Bronchial epithelial cell (primary cell): ENCODE measurements around the gene FGGY. TPM values are rescaled to one million over a fixed set of nuclear protein-coding genes. Genes with fewer than 3 reads are reported as not detected.

Experiments
- DNase-seq: peaks from one replicate; pipeline ENCODE4 v3.0.0-alpha.2; 2010; ENCODE audit warnings: low read depth
- FAIRE-seq: peaks from 2 replicates; lab custom pipeline; 2011; peaks lifted over from hg19 to GRCh38; lab: Jason Lieb, UNC
- H3K27me3 ChIP-seq: 2 replicates; pipeline ENCODE4 v1.5.1; 2011; ENCODE audit warnings: low read length; ENCODE audit not compliant: control insufficient read depth, insufficient read depth
- H3K36me3 ChIP-seq: 2 replicates; pipeline ENCODE4 v1.5.1; 2011; ENCODE audit warnings: low read length; ENCODE audit not compliant: control insufficient read depth, insufficient read depth
- H3K4me3 ChIP-seq: 2 replicates; pipeline ENCODE4 v1.5.1; 2011; ENCODE audit warnings: mild to moderate bottlenecking, low read depth, low read length, control low read depth
- total RNA-seq: library from RNA; depleted of rRNA; stranded (reverse); fragments of >200 nt; gene quantifications from 2 replicates; pipeline ENCODE4 v1.2.1, GENCODE V29; 2014
- TF ChIP-seq, protein P1 (sequence below): IDR thresholded peaks from 2 replicates; pipeline ENCODE4 v1.5.1; 2011; ENCODE audit warnings: mild to moderate bottlenecking, moderate library complexity, low read length, control low read depth, inconsistent platforms; ENCODE audit not compliant: insufficient read depth, severe bottlenecking

The FGGY gene
- total RNA-seq, 1 donor from 2014 or later = 20.0 TPM

GRCh38 chr1:59516881-59517280 lies 220.0 kb downstream of the FGGY start:
- DNase-seq = no peak
- TF ChIP-seq, protein P1, sequence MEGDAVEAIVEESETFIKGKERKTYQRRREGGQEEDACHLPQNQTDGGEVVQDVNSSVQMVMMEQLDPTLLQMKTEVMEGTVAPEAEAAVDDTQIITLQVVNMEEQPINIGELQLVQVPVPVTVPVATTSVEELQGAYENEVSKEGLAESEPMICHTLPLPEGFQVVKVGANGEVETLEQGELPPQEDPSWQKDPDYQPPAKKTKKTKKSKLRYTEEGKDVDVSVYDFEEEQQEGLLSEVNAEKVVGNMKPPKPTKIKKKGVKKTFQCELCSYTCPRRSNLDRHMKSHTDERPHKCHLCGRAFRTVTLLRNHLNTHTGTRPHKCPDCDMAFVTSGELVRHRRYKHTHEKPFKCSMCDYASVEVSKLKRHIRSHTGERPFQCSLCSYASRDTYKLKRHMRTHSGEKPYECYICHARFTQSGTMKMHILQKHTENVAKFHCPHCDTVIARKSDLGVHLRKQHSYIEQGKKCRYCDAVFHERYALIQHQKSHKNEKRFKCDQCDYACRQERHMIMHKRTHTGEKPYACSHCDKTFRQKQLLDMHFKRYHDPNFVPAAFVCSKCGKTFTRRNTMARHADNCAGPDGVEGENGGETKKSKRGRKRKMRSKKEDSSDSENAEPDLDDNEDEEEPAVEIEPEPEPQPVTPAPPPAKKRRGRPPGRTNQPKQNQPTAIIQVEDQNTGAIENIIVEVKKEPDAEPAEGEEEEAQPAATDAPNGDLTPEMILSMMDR = no peak
- no peak for FAIRE-seq
- Histone ChIP-seq H3K36me3 (peaks cover 1% of the 10 kb centered on the region), H3K27me3 (no peaks in the 10 kb centered on the region), H3K4me3 (no peak overlapping the region)

DNA sequence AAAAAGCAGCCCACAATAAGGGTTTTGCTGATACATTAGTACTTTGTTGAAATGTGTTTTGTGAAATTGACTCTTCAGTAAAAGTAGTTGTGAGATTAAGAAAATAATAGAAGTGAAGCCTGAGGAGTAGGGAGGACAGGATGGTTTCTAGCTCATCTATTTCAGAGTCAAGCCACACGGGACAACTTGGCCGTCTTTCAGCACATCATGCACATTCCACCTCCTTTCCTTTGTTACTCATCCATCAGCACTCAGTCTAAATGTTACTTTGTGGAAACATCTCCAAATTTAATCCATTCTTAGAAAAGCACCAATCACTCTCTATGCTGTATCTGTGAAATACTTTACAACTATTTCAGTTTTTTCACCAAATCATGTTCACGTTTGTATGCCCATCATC lies 223.3 kb downstream of the FGGY start:
- DNase-seq (no peak), FAIRE-seq (no peak)
- Histone ChIP-seq H3K4me3 (no peak overlapping the region), H3K36me3 (no peaks in the 10 kb centered on the region), H3K27me3 (no peaks in the 10 kb centered on the region)
- TF ChIP-seq, protein P1 = no peak

DNA sequence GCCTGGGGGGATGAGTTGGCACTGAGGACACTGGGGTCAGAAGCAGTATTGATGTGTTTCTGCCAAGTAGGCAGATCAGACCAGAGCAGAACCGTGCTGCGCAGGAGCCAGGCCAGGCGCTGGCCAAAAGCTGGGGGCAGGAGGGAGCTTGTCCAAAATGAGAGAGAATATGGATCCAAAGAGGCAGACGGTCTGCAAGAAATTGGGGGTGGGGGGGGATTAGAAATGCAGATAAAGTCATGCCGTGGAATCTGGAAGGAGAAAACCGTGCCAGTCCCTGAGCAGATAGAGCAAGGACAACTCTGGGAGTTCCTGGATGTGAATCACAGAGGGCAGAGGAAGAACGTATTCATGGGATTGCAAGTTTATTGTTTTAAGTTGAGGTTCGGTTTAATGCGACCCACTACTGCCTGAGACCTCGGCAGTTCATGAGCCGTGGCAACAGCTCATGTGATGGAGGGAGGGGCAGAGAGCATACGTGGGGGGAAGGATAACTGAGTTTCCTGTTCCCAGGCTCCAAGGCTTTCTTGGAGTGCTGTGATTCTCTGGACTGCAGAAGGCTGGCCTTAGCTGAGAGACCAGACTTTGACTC lies 224.0 kb downstream of the FGGY start:
- no peak for DNase-seq
- H3K4me3 ChIP-seq = no peak overlapping the region

GRCh38 chr1:59521456-59521855 lies 224.6 kb downstream of the FGGY start:
- Histone ChIP-seq H3K27me3 (no peaks in the 10 kb centered on the region), H3K36me3 (no peaks in the 10 kb centered on the region), H3K4me3 (no peak overlapping the region)
- TF ChIP-seq, protein P1 = no peak
- FAIRE-seq (no peak), DNase-seq (no peak)

More for the DNA sequence above, 224.0 kb downstream of the FGGY start:
- Histone ChIP-seq H3K36me3 (no peaks in the 10 kb centered on the region), H3K27me3 (no peaks in the 10 kb centered on the region)
- TF ChIP-seq, protein P1 = no peak
- no peak for FAIRE-seq

DNA sequence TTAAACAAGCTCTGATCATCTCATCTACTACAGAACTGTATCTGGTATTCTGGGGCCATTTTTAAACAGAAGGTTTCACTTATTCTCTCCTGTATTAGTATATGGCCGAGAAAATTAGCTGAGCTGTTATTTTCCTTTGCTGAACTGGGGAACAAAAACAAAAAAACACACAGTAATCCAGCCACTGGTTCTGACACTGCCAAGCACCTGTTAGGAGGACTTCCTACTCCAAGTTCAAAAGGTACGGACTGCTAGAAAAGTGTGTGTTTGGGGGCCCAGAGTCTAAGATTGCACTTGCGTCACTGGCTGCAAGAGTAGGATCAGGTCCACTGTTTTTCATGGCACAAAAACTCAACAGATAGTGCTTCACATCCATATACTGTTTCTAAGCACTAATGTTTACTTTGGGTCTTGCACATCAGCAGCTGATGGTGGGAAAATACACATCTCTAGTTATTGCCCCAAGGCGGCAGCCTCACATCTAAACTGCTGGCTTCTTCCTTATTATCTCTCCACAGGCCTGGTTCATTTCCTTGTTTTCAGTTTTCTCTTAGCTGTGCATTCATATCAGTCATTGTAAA lies 226.1 kb downstream of the FGGY start:
- TF ChIP-seq, protein P1 = no peak
- Histone ChIP-seq H3K27me3 (no peaks in the 10 kb centered on the region), H3K36me3 (no peaks in the 10 kb centered on the region), H3K4me3 (no peak overlapping the region)
- DNase-seq = no peak
- no peak for FAIRE-seq
